ENCODE data around the gene HLA-DMA. TPM values are rescaled to one million over a fixed set of nuclear protein-coding genes. Genes with fewer than 3 reads are reported as not detected.

Gene HLA-DMA
- total RNA-seq, 2 donors from 2014 or later: 15.8 to 26.7 TPM

DNA sequence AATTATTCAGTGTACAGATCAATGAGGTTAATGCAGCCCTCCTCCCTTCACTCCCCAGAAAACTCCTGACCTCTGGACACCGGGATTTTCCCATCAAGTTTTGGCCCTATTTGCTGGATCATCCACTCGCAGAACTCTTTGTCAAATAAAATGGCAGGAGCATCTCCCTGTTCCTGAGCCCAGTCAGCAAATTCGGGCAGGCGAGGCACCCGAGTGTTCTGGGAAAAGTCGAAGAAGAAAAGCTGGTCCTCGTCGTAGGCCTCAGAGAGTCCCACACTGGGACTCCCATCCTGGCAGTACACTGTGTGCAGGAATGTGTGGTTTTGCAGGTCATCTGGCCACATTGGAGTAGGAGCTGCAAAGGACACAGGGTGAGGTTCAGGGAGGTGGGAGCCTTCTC, 2.4 kb downstream of the HLA-DMA start:
- H3K27ac ChIP-seq: no peak overlapping the region
- intact Hi-C loops (cut with DNase I): no loop called here
- no peaks in the 10 kb centered on the region for H3K27me3 ChIP-seq
- TF ChIP-seq POLR2A (IDR thresholded peaks at IDR 0.05) (no peak), CTCF (IDR thresholded peaks at IDR 0.05) (no peak)
- H3K4me1 ChIP-seq: peaks cover 20% of the 10 kb centered on the region
- H3K9me3 ChIP-seq: no peaks in the 10 kb centered on the region
- ATAC-seq (no peak), DNase-seq (no peak)
- no peak overlapping the region for H3K4me3 ChIP-seq
- H3K36me3 ChIP-seq (replicated peaks in 1 of 2; ENCODE audit: insufficient read depth in 1 of 2, low read depth in 2 of 2): no peaks in the 10 kb centered on the region
- WGBS, 2 donors: 81 to 84% methylated on average over 8 of the region's 8 CpGs

- Histone ChIP-seq H3K27me3 (no peaks in the 10 kb centered on the region), H3K4me3 (no peak overlapping the region), H3K27ac (no peak overlapping the region), H3K4me1 (peaks cover 16% of the 10 kb centered on the region), H3K9me3 (no peaks in the 10 kb centered on the region), H3K36me3 (replicated peaks in 1 of 2; ENCODE audit: insufficient read depth in 1 of 2, low read depth in 2 of 2) (no peaks in the 10 kb centered on the region)
- WGBS, 2 donors: 71 to 85% methylated on average over 3 of the region's 3 CpGs
- DNase-seq (no peak), ATAC-seq (no peak)
- TF ChIP-seq CTCF (IDR thresholded peaks at IDR 0.05) (no peak), POLR2A (IDR thresholded peaks at IDR 0.05) (no peak)
- intact Hi-C loops (cut with DNase I): no loop called here
These were observed 2.9 kb downstream of the HLA-DMA start for GRCh38 chr6:32950010-32950409.

- TF ChIP-seq POLR2A (IDR thresholded peaks at IDR 0.05): no peak
- TF ChIP-seq CTCF (IDR thresholded peaks at IDR 0.05): no peak
- 71 to 88% methylated on average over 9 of the region's 9 CpGs for WGBS, 2 donors
- DNase-seq (no peak), ATAC-seq (no peak)
- H3K4me3 ChIP-seq: no peak overlapping the region
- no peak overlapping the region for H3K27ac ChIP-seq
- no peaks in the 10 kb centered on the region for H3K36me3 ChIP-seq (replicated peaks in 1 of 2; ENCODE audit: insufficient read depth in 1 of 2, low read depth in 2 of 2)
- intact Hi-C loops (cut with DNase I): loop anchor here (5.0 kb wide), 1 partner anchor 62 kb away; no protein-coding TSS in a partner anchor
- no peaks in the 10 kb centered on the region for H3K9me3 ChIP-seq
- peaks cover 11% of the 10 kb centered on the region for H3K4me1 ChIP-seq
- no peaks in the 10 kb centered on the region for H3K27me3 ChIP-seq
These were observed 3.8 kb downstream of the HLA-DMA start for GRCh38 chr6:32949113-32949512.

DNA sequence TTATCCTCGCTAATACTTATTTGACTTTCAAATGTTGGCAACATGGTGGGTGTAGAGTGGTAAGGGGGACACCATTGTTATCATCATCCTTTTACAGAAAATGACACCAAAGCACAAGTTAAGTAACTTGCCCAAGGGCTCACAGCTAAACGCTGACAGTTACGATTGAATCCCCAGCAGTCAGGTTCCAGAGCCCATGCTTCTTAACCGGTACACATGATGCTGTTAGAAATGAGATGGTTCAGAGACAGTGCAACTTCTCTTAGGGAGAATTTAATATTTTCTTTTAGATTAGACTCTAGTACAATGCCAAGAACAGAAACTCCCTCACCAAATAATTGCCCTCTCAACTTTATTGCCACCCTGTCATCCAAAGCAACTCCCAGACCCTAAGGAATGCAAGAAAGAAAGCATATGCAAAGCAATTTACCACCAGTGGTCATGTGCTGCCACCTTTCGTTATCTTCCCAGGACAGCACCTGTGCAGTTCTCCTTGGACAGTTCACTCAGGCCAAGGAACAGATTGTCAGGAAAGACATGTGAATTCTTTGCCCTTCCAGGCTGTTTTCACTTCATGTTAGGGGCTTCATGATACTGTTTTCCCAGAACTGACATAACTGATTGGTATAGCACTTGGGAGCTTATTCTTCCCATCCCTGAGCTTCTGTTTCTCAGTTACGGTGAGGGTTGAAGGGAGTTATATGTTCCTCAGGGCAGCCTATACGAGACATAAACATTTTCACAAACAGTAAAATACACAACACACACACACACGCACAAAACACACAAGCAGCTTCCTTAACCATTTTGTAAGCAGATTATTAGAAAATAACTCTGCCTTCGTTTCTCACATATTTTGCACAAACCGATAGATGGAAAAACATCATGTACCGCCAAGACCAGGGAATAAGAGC, 5.1 kb downstream of the HLA-DMA start:
- Histone ChIP-seq H3K4me3 (no peak overlapping the region), H3K27me3 (no peaks in the 10 kb centered on the region), H3K27ac (no peak overlapping the region), H3K36me3 (replicated peaks in 1 of 2; ENCODE audit: insufficient read depth in 1 of 2, low read depth in 2 of 2) (no peaks in the 10 kb centered on the region), H3K4me1 (peaks cover 4% of the 10 kb centered on the region), H3K9me3 (no peaks in the 10 kb centered on the region)
- ATAC-seq (peak; percentile 80), DNase-seq (peak; percentile 61 to 76 (median 70))
- TF ChIP-seq POLR2A (IDR thresholded peaks at IDR 0.05) (no peak), CTCF (IDR thresholded peaks at IDR 0.05) (peak; percentile 59 to 91 (median 83))
- WGBS, 2 donors: 56 to 62% methylated on average over 11 of the region's 11 CpGs
- intact Hi-C loops (cut with DNase I): loop anchor here (5.0 kb wide), 1 partner anchor 61 kb away; no protein-coding TSS in a partner anchor

Data from body of pancreas (tissue), 4 donors.